H54 (cell line): ENCODE measurements around the gene HLA-DQB2.

ENCODE experiments used
- DNase-seq: peaks from one replicate; pipeline ENCODE4 v3.0.0; 2011; ENCODE audit warnings: low spot score, mixed read lengths; ENCODE audit not compliant: insufficient read length
- FAIRE-seq: peaks from 3 replicates; lab custom pipeline; 2011; peaks lifted over from hg19 to GRCh38; lab: Jason Lieb, UNC
- POLR2A ChIP-seq: IDR thresholded peaks from 2 replicates; pipeline ENCODE4 v1.6.1; 2011; ENCODE audit warnings: low read depth, mild to moderate bottlenecking, low read length

The HLA-DQB2 gene

GRCh38 chr6:32713241-32713640 lies 50.1 kb downstream of the HLA-DQB2 start:
- no peak for DNase-seq
- TF ChIP-seq POLR2A = no peak
- no peak for FAIRE-seq

- TF ChIP-seq POLR2A = no peak
- no peak for FAIRE-seq
Measured at GRCh38 chr6:32709625-32710024, 53.7 kb downstream of the HLA-DQB2 start.

More at GRCh38 chr6:32709625-32710024, 53.7 kb downstream of the HLA-DQB2 start:
- no peak for DNase-seq
